Fibroblast of lung (primary cell): Measurements from ENCODE around the gene CMSS1. TPM values are rescaled to one million over a fixed set of nuclear protein-coding genes. Genes with fewer than 3 reads are reported as not detected.

Experiments used
- DNase-seq, 2 donors: peaks; one replicate each; pipeline versions ENCODE4 v3.0.0 to v3.0.0-alpha.2; 2010; ENCODE audit warnings: low read depth in 2 of 2
- H2AFZ ChIP-seq: 2 replicates; pipeline ENCODE4 v1.5.1; 2012; ENCODE audit warnings: low read length, control low read depth, inconsistent platforms
- H3K27ac ChIP-seq: 2 replicates; pipeline ENCODE4 v1.5.1; 2011; ENCODE audit warnings: low read length, control low read depth; ENCODE audit not compliant: insufficient read depth
- H3K27me3 ChIP-seq: 2 replicates; pipeline ENCODE4 v1.5.1; 2011; ENCODE audit warnings: mild to moderate bottlenecking, low read length; ENCODE audit not compliant: control insufficient read depth, insufficient read depth
- H3K36me3 ChIP-seq: 2 replicates; pipeline ENCODE4 v1.5.1; 2011; ENCODE audit warnings: low read length; ENCODE audit not compliant: control insufficient read depth, insufficient read depth
- H3K4me1 ChIP-seq: 2 replicates; pipeline ENCODE4 v1.5.1; 2011; ENCODE audit warnings: low read length; ENCODE audit not compliant: control insufficient read depth, insufficient read depth; ENCODE audit errors: extremely low read depth
- H3K4me2 ChIP-seq: 2 replicates; pipeline ENCODE4 v1.5.1; 2011; ENCODE audit warnings: low read length, control low read depth; ENCODE audit not compliant: insufficient read depth; ENCODE audit errors: extremely low read depth
- H3K4me3 ChIP-seq, 4 experiments: fragments of 200-600 bp in 1 of 4; sonication (generic) in 1 of 4; replicated peaks in 1 of 4; 2 replicates each; pipeline ENCODE4 v1.5.1; 2011 to 2016; ENCODE audit warnings: low read length in 4 of 4, low read depth in 3 of 4, mild to moderate bottlenecking in 3 of 4, control low read depth in 2 of 4, inconsistent platforms in 1 of 4, mixed read lengths in 1 of 4; ENCODE audit not compliant: insufficient read depth in 1 of 4; ENCODE audit errors: control extremely low read depth in 1 of 4
- H3K79me2 ChIP-seq: 2 replicates; pipeline ENCODE4 v1.5.1; 2012; ENCODE audit warnings: mild to moderate bottlenecking, low read length, inconsistent platforms; ENCODE audit not compliant: control insufficient read depth, insufficient read depth
- H3K9ac ChIP-seq: 2 replicates; pipeline ENCODE4 v1.5.1; 2011; ENCODE audit warnings: mild to moderate bottlenecking, low read length, control low read depth; ENCODE audit not compliant: insufficient read depth
- H3K9me3 ChIP-seq: 2 replicates; pipeline ENCODE4 v1.5.1; 2012; ENCODE audit warnings: low read depth, low read length; ENCODE audit not compliant: control insufficient read depth, insufficient read depth
- H4K20me1 ChIP-seq: 2 replicates; pipeline ENCODE4 v1.5.1; 2011; ENCODE audit warnings: low read length; ENCODE audit not compliant: control insufficient read depth, insufficient read depth; ENCODE audit errors: extremely low read depth
- EZH2 ChIP-seq: IDR thresholded peaks from 2 replicates; pipeline ENCODE4 v1.5.1; 2012; ENCODE audit warnings: low read length, control low read depth, mild to moderate bottlenecking; ENCODE audit errors: missing control alignments
- polyA plus RNA-seq, 2 donors: library from polyadenylated mRNA; depleted of rRNA in 1 of 2; stranded (reverse) in 1 of 2; unstranded in 1 of 2; fragments of >200 nt; gene quantifications; 2 replicates each; pipeline ENCODE4 v1.2.1, GENCODE V29; 2011 to 2012; ENCODE audit warnings: missing spikeins in 1 of 2
- total RNA-seq: library from RNA; depleted of rRNA; stranded (reverse); fragments of >200 nt; gene quantifications from 2 replicates; pipeline ENCODE4 v1.2.1, GENCODE V29; 2014
- TF ChIP-seq, protein P1 (sequence below), 2 donors: IDR thresholded peaks in 1 of 2; conservative IDR thresholded peaks in 1 of 2; 1 replicate in 1 of 2; 2 replicates in 1 of 2; pipeline ENCODE4 v1.5.1; 2011 to 2012; ENCODE audit warnings: low read length in 2 of 2, control low read depth in 1 of 2, inconsistent platforms in 1 of 2, low read depth in 1 of 2, mild to moderate bottlenecking in 1 of 2

Gene CMSS1
- total and polyA plus RNA-seq, 2 donors (not counting 1 experiment from before 2014, with no cell fraction given), result 6.9 to 13.2 TPM

GRCh38 chr3:100128565-100128964, 310.9 kb downstream of the CMSS1 start:
- Histone ChIP-seq H3K79me2 (no peaks in the 10 kb centered on the region), H3K36me3 (no peaks in the 10 kb centered on the region), H3K4me1 (no peaks in the 10 kb centered on the region), H3K4me3 (no peak overlapping the region), H3K4me2 (no peak overlapping the region), H2AFZ (no peak overlapping the region), H3K9me3 (no peaks in the 10 kb centered on the region), H3K27me3 (no peaks in the 10 kb centered on the region), H4K20me1 (no peaks in the 10 kb centered on the region), H3K27ac (no peak overlapping the region), H3K9ac (no peak overlapping the region)
- TF ChIP-seq, protein P1, sequence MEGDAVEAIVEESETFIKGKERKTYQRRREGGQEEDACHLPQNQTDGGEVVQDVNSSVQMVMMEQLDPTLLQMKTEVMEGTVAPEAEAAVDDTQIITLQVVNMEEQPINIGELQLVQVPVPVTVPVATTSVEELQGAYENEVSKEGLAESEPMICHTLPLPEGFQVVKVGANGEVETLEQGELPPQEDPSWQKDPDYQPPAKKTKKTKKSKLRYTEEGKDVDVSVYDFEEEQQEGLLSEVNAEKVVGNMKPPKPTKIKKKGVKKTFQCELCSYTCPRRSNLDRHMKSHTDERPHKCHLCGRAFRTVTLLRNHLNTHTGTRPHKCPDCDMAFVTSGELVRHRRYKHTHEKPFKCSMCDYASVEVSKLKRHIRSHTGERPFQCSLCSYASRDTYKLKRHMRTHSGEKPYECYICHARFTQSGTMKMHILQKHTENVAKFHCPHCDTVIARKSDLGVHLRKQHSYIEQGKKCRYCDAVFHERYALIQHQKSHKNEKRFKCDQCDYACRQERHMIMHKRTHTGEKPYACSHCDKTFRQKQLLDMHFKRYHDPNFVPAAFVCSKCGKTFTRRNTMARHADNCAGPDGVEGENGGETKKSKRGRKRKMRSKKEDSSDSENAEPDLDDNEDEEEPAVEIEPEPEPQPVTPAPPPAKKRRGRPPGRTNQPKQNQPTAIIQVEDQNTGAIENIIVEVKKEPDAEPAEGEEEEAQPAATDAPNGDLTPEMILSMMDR (conservative IDR thresholded peaks at IDR 0.05 in 1 of 2, IDR thresholded peaks at IDR 0.05 in 1 of 2; ENCODE audit: low read depth in 1 of 2, low read length in 2 of 2), result no peak
- no peak for TF ChIP-seq EZH2
- DNase-seq, result no peak

- H3K4me2 ChIP-seq, result no peak overlapping the region
- H3K27me3 ChIP-seq, result no peaks in the 10 kb centered on the region
- H3K4me3 ChIP-seq, result no peak overlapping the region
- no peak for DNase-seq
- H2AFZ ChIP-seq, result no peak overlapping the region
- H3K9me3 ChIP-seq, result no peaks in the 10 kb centered on the region
- no peaks in the 10 kb centered on the region for H3K79me2 ChIP-seq
- no peaks in the 10 kb centered on the region for H4K20me1 ChIP-seq
- no peak overlapping the region for H3K9ac ChIP-seq
- no peaks in the 10 kb centered on the region for H3K36me3 ChIP-seq
- no peak overlapping the region for H3K27ac ChIP-seq
- H3K4me1 ChIP-seq, result no peaks in the 10 kb centered on the region
- TF ChIP-seq, protein P1 (conservative IDR thresholded peaks at IDR 0.05 in 1 of 2, IDR thresholded peaks at IDR 0.05 in 1 of 2; ENCODE audit: low read depth in 1 of 2, low read length in 2 of 2), result no peak
- no peak for TF ChIP-seq EZH2
These were observed 312.3 kb downstream of the CMSS1 start for GRCh38 chr3:100129941-100130340.

DNA sequence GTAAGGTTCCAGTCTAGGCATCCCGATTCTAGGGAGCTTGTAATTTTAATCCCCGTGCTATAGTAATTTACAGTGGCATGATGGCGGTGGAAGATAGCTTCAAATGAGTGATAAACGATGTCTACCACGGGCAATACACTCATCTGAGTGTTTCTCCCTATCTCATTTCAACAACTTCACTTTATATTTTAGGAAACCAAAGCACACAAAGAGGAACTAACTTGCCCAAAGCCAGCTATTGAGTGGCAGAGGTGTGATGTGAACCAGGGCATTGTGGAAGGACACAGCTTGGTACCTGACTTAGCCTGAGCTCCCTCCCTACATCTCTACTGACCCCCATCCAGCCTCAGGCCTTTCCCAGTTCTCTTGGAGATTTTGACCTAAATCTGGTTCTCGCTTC, 313.6 kb downstream of the CMSS1 start:
- H3K9me3 ChIP-seq, result no peaks in the 10 kb centered on the region
- H2AFZ ChIP-seq, result no peak overlapping the region
- no peak overlapping the region for H3K4me2 ChIP-seq
- H3K4me1 ChIP-seq, result no peaks in the 10 kb centered on the region
- TF ChIP-seq EZH2, result no peak
- TF ChIP-seq, protein P1 (conservative IDR thresholded peaks at IDR 0.05 in 1 of 2, IDR thresholded peaks at IDR 0.05 in 1 of 2; ENCODE audit: low read depth in 1 of 2, low read length in 2 of 2), result no peak
- H3K79me2 ChIP-seq, result no peaks in the 10 kb centered on the region
- no peak overlapping the region for H3K4me3 ChIP-seq
- no peak for DNase-seq
- H3K27ac ChIP-seq, result no peak overlapping the region
- H3K36me3 ChIP-seq, result no peaks in the 10 kb centered on the region
- no peak overlapping the region for H3K9ac ChIP-seq
- H3K27me3 ChIP-seq, result no peaks in the 10 kb centered on the region
- no peaks in the 10 kb centered on the region for H4K20me1 ChIP-seq
